GM12878 (cell line): Measurements from ENCODE around the gene CDC6. TPM values are rescaled to one million over a fixed set of nuclear protein-coding genes. Genes with fewer than 3 reads are reported as not detected.

ENCODE experiments used
- ATAC-seq: fragments of 200-7000 bp; cut with Tn5 transposase; 3 replicates; pipeline ENCODE4 v1.9.1; 2020; ENCODE audit warnings: mild to moderate bottlenecking, moderate library complexity
- BruUV-seq: library from RNA; stranded (reverse); fragments of 400-500 nt; replicated peaks from 2 replicates; lab custom pipeline; 2021; lab: Mats Ljungman, UMichigan
- CTCF ChIA-PET: fragments of 300-600 bp; sonication (Branson Sonifier 250); formaldehyde crosslinking; extraction: SDS; loops from one replicate; lab custom pipeline; 2021; ENCODE audit warnings: inconsistent platforms; lab: Yijun Ruan, JAX
- POLR2A ChIA-PET: fragments of 350-600 bp; formaldehyde crosslinking; extraction: SDS; loops from one replicate; lab custom pipeline; 2021; ENCODE audit warnings: inconsistent platforms; lab: Charles Lee
- RAD21 ChIA-PET: fragments of 300-600 bp; sonication (Branson Sonifier 250); formaldehyde crosslinking; loops from one replicate; lab custom pipeline; 2023; ENCODE audit warnings: antibody characterized with exemption; ENCODE audit not compliant: unreplicated experiment; lab: Charles Lee
- SMC1A ChIA-PET: fragments of 300-600 bp; sonication (Branson Sonifier 250); formaldehyde crosslinking; loops from one replicate; lab custom pipeline; 2023; ENCODE audit not compliant: unreplicated experiment, uncharacterized antibody; lab: Charles Lee
- DNase-seq: peaks from one replicate; pipeline ENCODE4 v3.0.0-alpha.2; 2011; ENCODE audit warnings: low read depth, low spot score
- FAIRE-seq: peaks from 3 replicates; lab custom pipeline; 2011; peaks lifted over from hg19 to GRCh38; lab: Jason Lieb, UNC
- H2AFZ ChIP-seq: 2 replicates; pipeline ENCODE4 v1.6.0; 2011; ENCODE audit warnings: low read depth, low read length, control low read depth; ENCODE audit not compliant: control insufficient read depth
- H3K27ac ChIP-seq: 2 replicates; pipeline ENCODE4 v1.5.1; 2011; ENCODE audit warnings: control low read depth; ENCODE audit not compliant: control insufficient read depth, insufficient read depth
- H3K27me3 ChIP-seq, 2 experiments: replicated peaks in 1 of 2; 2 replicates each; pipeline versions ENCODE4 v1.6.0 to v1.6.1; 2011; ENCODE audit warnings: low read length in 1 of 2; ENCODE audit not compliant: control insufficient read depth in 2 of 2, insufficient read depth in 2 of 2
- H3K36me3 ChIP-seq, 2 experiments: 2 replicates each; pipeline ENCODE4 v1.5.1; 2011; ENCODE audit warnings: low read length in 1 of 2; ENCODE audit not compliant: control insufficient read depth in 2 of 2, insufficient read depth in 2 of 2
- H3K4me1 ChIP-seq: 2 replicates; pipeline ENCODE4 v1.6.1; 2011; ENCODE audit warnings: mild to moderate bottlenecking, low read length, moderate library complexity, mixed read lengths; ENCODE audit not compliant: control insufficient read depth, insufficient read depth
- H3K4me2 ChIP-seq: 2 replicates; pipeline ENCODE4 v1.6.0; 2011; ENCODE audit warnings: control low read depth; ENCODE audit not compliant: control insufficient read depth, insufficient read depth
- H3K4me3 ChIP-seq: fragments of 200-600 bp; sonication (generic); 2 replicates; pipeline ENCODE4 v1.5.1; 2016
- H3K79me2 ChIP-seq: 2 replicates; pipeline ENCODE4 v1.6.0; 2011; ENCODE audit warnings: low read length; ENCODE audit not compliant: control insufficient read depth, insufficient read depth
- H3K9ac ChIP-seq: 2 replicates; pipeline ENCODE4 v1.8.0; 2011; ENCODE audit warnings: low read length, control low read depth, mixed read lengths; ENCODE audit not compliant: control insufficient read depth, insufficient read depth
- H3K9me3 ChIP-seq: replicated peaks from 3 replicates; pipeline ENCODE4 v1.5.1; 2011; ENCODE audit warnings: mild to moderate bottlenecking, low read length; ENCODE audit not compliant: control insufficient read depth, insufficient read depth
- H4K20me1 ChIP-seq: 2 replicates; pipeline ENCODE4 v1.6.0; 2011; ENCODE audit not compliant: control insufficient read depth, insufficient read depth
- ATF7 ChIP-seq: fragments of 450-650 bp; IDR thresholded peaks from 2 replicates; pipeline ENCODE4 v1.6.1; 2016; ENCODE audit warnings: low read depth, mild to moderate bottlenecking
- CBX3 ChIP-seq: fragments of 200-600 bp; sonication (generic); IDR thresholded peaks from 2 replicates; pipeline ENCODE4 v1.6.1; 2016; ENCODE audit warnings: low read depth, borderline replicate concordance
- FOS ChIP-seq: IDR thresholded peaks from 3 replicates; pipeline ENCODE4 v1.6.1; 2011; ENCODE audit warnings: borderline replicate concordance; ENCODE audit not compliant: insufficient read length; ENCODE audit errors: extremely low read depth
- LARP7 ChIP-seq: fragments of 450-650 bp; IDR thresholded peaks from 2 replicates; pipeline ENCODE4 v1.6.1; 2017; ENCODE audit warnings: mild to moderate bottlenecking
- NR2F1 ChIP-seq: fragments of 450-650 bp; conservative IDR thresholded peaks from 2 replicates; pipeline ENCODE4 v1.6.1; 2017; ENCODE audit warnings: mild to moderate bottlenecking
- POLR2AphosphoS2 ChIP-seq: IDR thresholded peaks from 2 replicates; pipeline ENCODE4 v1.6.1; 2011; ENCODE audit warnings: low read depth, mild to moderate bottlenecking, low read length, improper control_type of control experiment, moderate library complexity
- POU2F2 ChIP-seq: IDR thresholded peaks from 3 replicates; pipeline ENCODE4 v1.6.1; 2011; ENCODE audit warnings: low read depth, mild to moderate bottlenecking, low read length, borderline replicate concordance
- RAD21 ChIP-seq: IDR thresholded peaks from 2 replicates; pipeline ENCODE4 v1.6.1; 2011; ENCODE audit warnings: mild to moderate bottlenecking, low read depth, low read length, moderate library complexity; ENCODE audit not compliant: insufficient read depth
- RELA ChIP-seq: fragments of 450-650 bp; IDR thresholded peaks from 2 replicates; pipeline ENCODE4 v1.8.0; 2014; ENCODE audit warnings: borderline replicate concordance; ENCODE audit not compliant: partially characterized antibody
- SMARCA5 ChIP-seq: fragments of 450-650 bp; IDR thresholded peaks from 2 replicates; pipeline ENCODE4 v1.6.1; 2017; ENCODE audit warnings: mild to moderate bottlenecking
- SRF ChIP-seq, 2 experiments: IDR thresholded peaks; 2 replicates each; pipeline ENCODE4 v1.6.1; 2011; ENCODE audit warnings: low read depth in 2 of 2, low read length in 2 of 2, mild to moderate bottlenecking in 1 of 2, moderate library complexity in 1 of 2
- ZSCAN29 ChIP-seq: fragments of 450-650 bp; IDR thresholded peaks from 2 replicates; pipeline ENCODE4 v1.6.1; 2017; ENCODE audit warnings: mild to moderate bottlenecking, moderate library complexity
- in situ Hi-C: fragments of 300-500 bp; cut with MboI; formaldehyde crosslinking; loops from 9 replicates; pipeline ENCODE4 v1.14.3; 2018; ENCODE audit warnings: mixed read lengths
- intact Hi-C: fragments of 100-400 bp; cut with micrococcal nuclease; formaldehyde crosslinking; loops from one replicate; pipeline ENCODE4 v1.14.2; 2022; ENCODE audit not compliant: unreplicated experiment
- polyA plus RNA-seq, 11 experiments: library from polyadenylated mRNA; depleted of rRNA in 4 of 11; unstranded in 6 of 11; stranded (reverse) in 5 of 11; fragments of >200 nt; fragmentation: Nextera tagmentation in 4 of 11; fragmentation: Illumina TruSeq in 1 of 11; extraction: Ambion mirVana in 4 of 11; extraction: Trizol in 1 of 11; gene quantifications; 1 replicate in 1 of 11; 2 replicates in 10 of 11; pipeline versions ENCODE4 v1.2.1 to v1.2.3, GENCODE V29; 2011 to 2016; ENCODE audit warnings: inconsistent platforms in 2 of 11, missing spikeins in 2 of 11, low read depth in 1 of 11
- total RNA-seq, 4 experiments: library from RNA; depleted of rRNA in 3 of 4; stranded (reverse); fragments of >200 nt in 3 of 4; fragmentation: Illumina TruSeq in 1 of 4; extraction: Trizol in 1 of 4; gene quantifications; 2 replicates each; pipeline versions ENCODE4 v1.2.1 to v1.2.3, GENCODE V29; 2013 to 2021
- TF ChIP-seq, protein P1 (sequence below): fragments of 450-650 bp; IDR thresholded peaks from 2 replicates; pipeline ENCODE4 v1.6.1; 2017; ENCODE audit warnings: mild to moderate bottlenecking, low read depth, inconsistent platforms; ENCODE audit not compliant: poor library complexity, severe bottlenecking
- TF ChIP-seq, protein P2 (sequence below): IDR thresholded peaks from 2 replicates; pipeline ENCODE4 v1.6.1; 2011; ENCODE audit warnings: borderline replicate concordance, low read depth, mild to moderate bottlenecking, moderate library complexity, low read length; ENCODE audit not compliant: insufficient read depth, poor library complexity, severe bottlenecking
- TF ChIP-seq, protein P3 (sequence below), 3 experiments: IDR thresholded peaks in 2 of 3; conservative IDR thresholded peaks in 1 of 3; 2 replicates each; pipeline ENCODE4 v1.5.1; 2011; ENCODE audit warnings: low read depth in 3 of 3, low read length in 3 of 3, mild to moderate bottlenecking in 3 of 3, control low read depth in 2 of 3, moderate library complexity in 2 of 3, inconsistent platforms in 1 of 3, mixed read lengths in 1 of 3; ENCODE audit not compliant: control insufficient read depth in 2 of 3, insufficient read depth in 1 of 3; ENCODE audit errors: extremely low read depth in 1 of 3
- TF ChIP-seq, protein P4 (sequence below): fragments of 450-650 bp; IDR thresholded peaks from 2 replicates; pipeline ENCODE4 v1.6.1; 2017; ENCODE audit warnings: mild to moderate bottlenecking, moderate library complexity

Gene CDC6
- total and polyA plus RNA-seq, 10 of the 15 experiments (the other 5 are each of a cell fraction or from before 2014, with no cell fraction given): 13.3 to 60.9 (median 47.6) TPM

DNA sequence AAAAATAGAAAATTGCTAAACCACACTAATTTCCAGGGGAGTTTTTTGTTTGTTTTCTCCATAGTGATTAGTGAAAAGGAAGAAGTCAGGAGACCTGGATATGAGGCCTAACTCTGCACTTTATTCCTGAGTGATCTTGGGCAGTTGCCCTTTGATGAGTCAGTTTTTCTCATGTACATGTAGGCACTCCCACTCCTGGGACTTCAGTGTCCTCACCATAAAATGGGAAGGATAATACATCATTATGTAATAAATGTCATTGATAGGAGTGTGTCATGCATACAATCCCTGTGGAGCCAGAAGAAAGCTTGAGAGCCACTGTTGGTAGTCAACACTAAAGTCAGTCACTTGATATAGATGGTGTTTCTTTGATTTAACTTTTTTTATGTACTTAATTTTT, 36.1 kb upstream of the CDC6 start:
- Histone ChIP-seq H3K9me3 (no peaks in the 10 kb centered on the region), H3K79me2 (peaks cover 2% of the 10 kb centered on the region), H3K4me2 (no peak overlapping the region), H3K4me1 (no peaks in the 10 kb centered on the region), H3K9ac (no peak overlapping the region), H3K27ac (no peak overlapping the region), H4K20me1 (no peaks in the 10 kb centered on the region), H3K4me3 (no peak overlapping the region), H2AFZ (no peak overlapping the region), H3K36me3 (no peaks in the 10 kb centered on the region; a peak in 3 of 4 replicates), H3K27me3 (no peaks in the 10 kb centered on the region)
- FAIRE-seq: no peak
- ATAC-seq: no peak
- intact Hi-C loops (no loop called here), in situ Hi-C loops (no loop called here)
- ChIA-PET CTCF (no interaction called here), RAD21 (no interaction called here), SMC1A (no interaction called here), POLR2A (interaction anchor here (0.7 kb wide), 1 partner anchor 22 kb away, joined by 3 read pairs; no protein-coding TSS in a partner anchor)
- DNase-seq: no peak
- BruUV-seq: no TSS peak
- TF ChIP-seq RAD21 (no peak), POU2F2 (no peak), LARP7 (no peak), SRF (IDR thresholded peaks at IDR 0.05; ENCODE audit: low read depth in 2 of 2, low read length in 2 of 2) (no peak), ZSCAN29 (no peak), RELA (no peak), NR2F1 (no peak), FOS (no peak), SMARCA5 (no peak), CBX3 (no peak), ATF7 (no peak), POLR2AphosphoS2 (no peak)
- TF ChIP-seq, protein P1, sequence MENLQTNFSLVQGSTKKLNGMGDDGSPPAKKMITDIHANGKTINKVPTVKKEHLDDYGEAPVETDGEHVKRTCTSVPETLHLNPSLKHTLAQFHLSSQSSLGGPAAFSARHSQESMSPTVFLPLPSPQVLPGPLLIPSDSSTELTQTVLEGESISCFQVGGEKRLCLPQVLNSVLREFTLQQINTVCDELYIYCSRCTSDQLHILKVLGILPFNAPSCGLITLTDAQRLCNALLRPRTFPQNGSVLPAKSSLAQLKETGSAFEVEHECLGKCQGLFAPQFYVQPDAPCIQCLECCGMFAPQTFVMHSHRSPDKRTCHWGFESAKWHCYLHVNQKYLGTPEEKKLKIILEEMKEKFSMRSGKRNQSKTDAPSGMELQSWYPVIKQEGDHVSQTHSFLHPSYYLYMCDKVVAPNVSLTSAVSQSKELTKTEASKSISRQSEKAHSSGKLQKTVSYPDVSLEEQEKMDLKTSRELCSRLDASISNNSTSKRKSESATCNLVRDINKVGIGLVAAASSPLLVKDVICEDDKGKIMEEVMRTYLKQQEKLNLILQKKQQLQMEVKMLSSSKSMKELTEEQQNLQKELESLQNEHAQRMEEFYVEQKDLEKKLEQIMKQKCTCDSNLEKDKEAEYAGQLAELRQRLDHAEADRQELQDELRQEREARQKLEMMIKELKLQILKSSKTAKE: no peak
- TF ChIP-seq, protein P2, sequence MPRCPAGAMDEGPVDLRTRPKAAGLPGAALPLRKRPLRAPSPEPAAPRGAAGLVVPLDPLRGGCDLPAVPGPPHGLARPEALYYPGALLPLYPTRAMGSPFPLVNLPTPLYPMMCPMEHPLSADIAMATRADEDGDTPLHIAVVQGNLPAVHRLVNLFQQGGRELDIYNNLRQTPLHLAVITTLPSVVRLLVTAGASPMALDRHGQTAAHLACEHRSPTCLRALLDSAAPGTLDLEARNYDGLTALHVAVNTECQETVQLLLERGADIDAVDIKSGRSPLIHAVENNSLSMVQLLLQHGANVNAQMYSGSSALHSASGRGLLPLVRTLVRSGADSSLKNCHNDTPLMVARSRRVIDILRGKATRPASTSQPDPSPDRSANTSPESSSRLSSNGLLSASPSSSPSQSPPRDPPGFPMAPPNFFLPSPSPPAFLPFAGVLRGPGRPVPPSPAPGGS: no peak
- TF ChIP-seq, protein P3, sequence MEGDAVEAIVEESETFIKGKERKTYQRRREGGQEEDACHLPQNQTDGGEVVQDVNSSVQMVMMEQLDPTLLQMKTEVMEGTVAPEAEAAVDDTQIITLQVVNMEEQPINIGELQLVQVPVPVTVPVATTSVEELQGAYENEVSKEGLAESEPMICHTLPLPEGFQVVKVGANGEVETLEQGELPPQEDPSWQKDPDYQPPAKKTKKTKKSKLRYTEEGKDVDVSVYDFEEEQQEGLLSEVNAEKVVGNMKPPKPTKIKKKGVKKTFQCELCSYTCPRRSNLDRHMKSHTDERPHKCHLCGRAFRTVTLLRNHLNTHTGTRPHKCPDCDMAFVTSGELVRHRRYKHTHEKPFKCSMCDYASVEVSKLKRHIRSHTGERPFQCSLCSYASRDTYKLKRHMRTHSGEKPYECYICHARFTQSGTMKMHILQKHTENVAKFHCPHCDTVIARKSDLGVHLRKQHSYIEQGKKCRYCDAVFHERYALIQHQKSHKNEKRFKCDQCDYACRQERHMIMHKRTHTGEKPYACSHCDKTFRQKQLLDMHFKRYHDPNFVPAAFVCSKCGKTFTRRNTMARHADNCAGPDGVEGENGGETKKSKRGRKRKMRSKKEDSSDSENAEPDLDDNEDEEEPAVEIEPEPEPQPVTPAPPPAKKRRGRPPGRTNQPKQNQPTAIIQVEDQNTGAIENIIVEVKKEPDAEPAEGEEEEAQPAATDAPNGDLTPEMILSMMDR (IDR thresholded peaks at IDR 0.05 in 2 of 3, conservative IDR thresholded peaks at IDR 0.05 in 1 of 3; ENCODE audit: control insufficient read depth in 2 of 3, extremely low read depth in 1 of 3, insufficient read depth in 1 of 3, low read depth in 3 of 3, low read length in 3 of 3): no peak
- TF ChIP-seq, protein P4, sequence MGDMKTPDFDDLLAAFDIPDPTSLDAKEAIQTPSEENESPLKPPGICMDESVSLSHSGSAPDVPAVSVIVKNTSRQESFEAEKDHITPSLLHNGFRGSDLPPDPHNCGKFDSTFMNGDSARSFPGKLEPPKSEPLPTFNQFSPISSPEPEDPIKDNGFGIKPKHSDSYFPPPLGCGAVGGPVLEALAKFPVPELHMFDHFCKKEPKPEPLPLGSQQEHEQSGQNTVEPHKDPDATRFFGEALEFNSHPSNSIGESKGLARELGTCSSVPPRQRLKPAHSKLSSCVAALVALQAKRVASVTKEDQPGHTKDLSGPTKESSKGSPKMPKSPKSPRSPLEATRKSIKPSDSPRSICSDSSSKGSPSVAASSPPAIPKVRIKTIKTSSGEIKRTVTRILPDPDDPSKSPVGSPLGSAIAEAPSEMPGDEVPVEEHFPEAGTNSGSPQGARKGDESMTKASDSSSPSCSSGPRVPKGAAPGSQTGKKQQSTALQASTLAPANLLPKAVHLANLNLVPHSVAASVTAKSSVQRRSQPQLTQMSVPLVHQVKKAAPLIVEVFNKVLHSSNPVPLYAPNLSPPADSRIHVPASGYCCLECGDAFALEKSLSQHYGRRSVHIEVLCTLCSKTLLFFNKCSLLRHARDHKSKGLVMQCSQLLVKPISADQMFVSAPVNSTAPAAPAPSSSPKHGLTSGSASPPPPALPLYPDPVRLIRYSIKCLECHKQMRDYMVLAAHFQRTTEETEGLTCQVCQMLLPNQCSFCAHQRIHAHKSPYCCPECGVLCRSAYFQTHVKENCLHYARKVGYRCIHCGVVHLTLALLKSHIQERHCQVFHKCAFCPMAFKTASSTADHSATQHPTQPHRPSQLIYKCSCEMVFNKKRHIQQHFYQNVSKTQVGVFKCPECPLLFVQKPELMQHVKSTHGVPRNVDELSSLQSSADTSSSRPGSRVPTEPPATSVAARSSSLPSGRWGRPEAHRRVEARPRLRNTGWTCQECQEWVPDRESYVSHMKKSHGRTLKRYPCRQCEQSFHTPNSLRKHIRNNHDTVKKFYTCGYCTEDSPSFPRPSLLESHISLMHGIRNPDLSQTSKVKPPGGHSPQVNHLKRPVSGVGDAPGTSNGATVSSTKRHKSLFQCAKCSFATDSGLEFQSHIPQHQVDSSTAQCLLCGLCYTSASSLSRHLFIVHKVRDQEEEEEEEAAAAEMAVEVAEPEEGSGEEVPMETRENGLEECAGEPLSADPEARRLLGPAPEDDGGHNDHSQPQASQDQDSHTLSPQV: no peak
